Ishikawa (cell line): Measurements from ENCODE around the gene ZNF624.
A peak's percentile ranks its signal among the peaks of the same experiment; 100 is the strongest.

Experiments used
- CEBPB ChIP-seq: IDR thresholded peaks from 2 replicates; pipeline ENCODE4 v1.6.1; 2012
- CREB1 ChIP-seq: IDR thresholded peaks from 2 replicates; pipeline ENCODE4 v1.6.1; 2012; ENCODE audit warnings: low read depth
- EGR1 ChIP-seq: IDR thresholded peaks from 2 replicates; pipeline ENCODE4 v1.6.1; 2012
- EP300 ChIP-seq: IDR thresholded peaks from 2 replicates; pipeline ENCODE4 v1.6.1; 2012; ENCODE audit warnings: borderline replicate concordance
- FOXM1 ChIP-seq: IDR thresholded peaks from 2 replicates; pipeline ENCODE4 v1.6.1; 2012; ENCODE audit warnings: low read depth, borderline replicate concordance
- MAX ChIP-seq: IDR thresholded peaks from 2 replicates; pipeline ENCODE4 v1.6.1; 2012
- NFIC ChIP-seq: IDR thresholded peaks from 2 replicates; pipeline ENCODE4 v1.6.1; 2012
- RAD21 ChIP-seq: IDR thresholded peaks from 2 replicates; pipeline ENCODE4 v1.6.1; 2012; ENCODE audit warnings: low read depth
- REST ChIP-seq: IDR thresholded peaks from 2 replicates; pipeline ENCODE4 v1.6.1; 2012; ENCODE audit warnings: low read depth, mild to moderate bottlenecking
- TAF1 ChIP-seq: IDR thresholded peaks from 2 replicates; pipeline ENCODE4 v1.6.1; 2012; ENCODE audit warnings: low read depth, mild to moderate bottlenecking
- TCF12 ChIP-seq: IDR thresholded peaks from 2 replicates; pipeline ENCODE4 v1.6.1; 2012; ENCODE audit warnings: low read depth
- USF1 ChIP-seq: IDR thresholded peaks from 2 replicates; pipeline ENCODE4 v1.6.1; 2012
- YY1 ChIP-seq: IDR thresholded peaks from 2 replicates; pipeline ENCODE4 v1.6.1; 2012; ENCODE audit warnings: low read depth
- ZBTB7A ChIP-seq: IDR thresholded peaks from 2 replicates; pipeline ENCODE4 v1.6.1; 2012; ENCODE audit warnings: low read depth

The ZNF624 gene

GRCh38 chr17:16653367-16654041 is at the start of gene ZNF624:
ZNF624 (minus strand) TSS chr17:16653850.
- no peak for TF ChIP-seq CEBPB
- peak; percentile 76; the same call in 1 of the 2 replicates for TF ChIP-seq TAF1
- TF ChIP-seq EP300 = 0 out of 2 replicates have a peak, but pooled peaks have one; percentile 31
- no peak for TF ChIP-seq REST
- TF ChIP-seq YY1 = peak; percentile 95
- peak; percentile 53; the same call in 1 of the 2 replicates for TF ChIP-seq ZBTB7A
- TF ChIP-seq EGR1 = 0 out of 2 replicates have a peak, but pooled peaks have one; percentile 26
- peak; percentile 40; the same call in 1 of the 2 replicates for TF ChIP-seq NFIC
- peak; percentile 63; the same call in 1 of the 2 replicates for TF ChIP-seq MAX

GRCh38 chr17:16689731-16690281 is 36.2 kb upstream of the ZNF624 start, which contains the start of gene CCDC144A:
CCDC144A (plus strand) TSS chr17:16690241; CDS start chr17:16690401, 160 bp downstream.
- TF ChIP-seq RAD21 = peak; percentile 41; the same call in 1 of the 2 replicates

DNA sequence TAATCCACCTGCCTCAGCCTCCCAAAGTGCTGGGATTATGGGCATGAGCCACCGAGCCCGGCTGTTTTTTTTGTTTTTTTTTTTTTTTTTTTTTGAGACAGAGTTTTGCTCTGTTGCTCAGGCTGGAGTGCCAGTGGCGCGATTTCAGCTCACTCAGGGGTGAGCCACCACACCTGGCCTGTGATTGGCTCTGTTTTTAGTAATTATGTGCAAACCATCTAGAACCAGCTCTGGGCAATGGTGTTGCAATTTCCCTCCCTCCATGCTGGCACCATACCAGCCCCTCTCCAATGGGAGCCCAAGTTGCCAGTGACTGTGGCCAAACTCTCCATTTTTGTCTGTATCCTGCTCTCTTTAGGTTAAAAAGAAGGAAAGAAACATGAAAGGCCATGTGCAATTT is 32.4 kb upstream of the ZNF624 start:
- 0 out of 2 replicates have a peak, but pooled peaks have one; percentile 27 for TF ChIP-seq CEBPB

- no peak for TF ChIP-seq NFIC
- TF ChIP-seq CREB1 = no peak
- no peak for TF ChIP-seq MAX
- TF ChIP-seq EP300 = no peak
Observed at GRCh38 chr17:16676676-16677268, 23.1 kb upstream of the ZNF624 start.

DNA sequence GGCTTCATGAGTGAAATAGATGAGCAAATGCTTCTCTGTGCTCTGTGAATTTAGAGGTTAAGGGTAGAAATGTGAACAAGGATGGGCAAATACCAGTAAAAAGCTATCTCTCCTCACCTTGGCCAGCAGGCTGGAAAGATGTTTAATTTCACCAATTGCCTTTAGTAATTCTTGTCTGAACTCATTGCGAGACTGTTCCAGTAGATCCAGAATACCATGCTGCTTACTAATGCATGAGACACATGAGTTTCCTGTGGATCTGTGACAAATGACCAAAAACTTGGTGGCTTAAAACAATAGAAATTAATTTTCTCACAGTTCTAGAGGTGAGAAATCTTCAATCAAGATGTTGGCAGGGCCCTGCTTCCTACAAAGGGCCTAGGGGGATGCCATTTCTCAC is 9.3 kb upstream of the ZNF624 start:
- TF ChIP-seq YY1 (no peak), NFIC (no peak), FOXM1 (no peak), USF1 (no peak), REST (no peak), ZBTB7A (no peak), TAF1 (no peak), CREB1 (no peak), TCF12 (no peak), RAD21 (no peak), EP300 (no peak)

- no peak for TF ChIP-seq EP300
- no peak for TF ChIP-seq TAF1
- no peak for TF ChIP-seq USF1
- no peak for TF ChIP-seq CEBPB
- TF ChIP-seq YY1 = no peak
- no peak for TF ChIP-seq RAD21
- TF ChIP-seq FOXM1 = no peak
- no peak for TF ChIP-seq REST
Observed at GRCh38 chr17:16661217-16661616, 7.6 kb upstream of the ZNF624 start.
